ENCODE measurements around the gene CACNA1A. TPM values are rescaled to one million over a fixed set of nuclear protein-coding genes. Genes with fewer than 3 reads are reported as not detected.
"Not testable (repeated sequence)": the region's sequence is repeated elsewhere in the genome, so short reads cannot be mapped to it uniquely, and the experiment has no call there.

The CACNA1A gene
- total RNA-seq, 1 experiment from 2014 or later: not detected

- H3K79me2 ChIP-seq (ENCODE audit: low read length): no peaks in the 10 kb centered on the region
- no peak overlapping the region for H3K4me2 ChIP-seq (ENCODE audit: low read depth, low read length, poor library complexity, severe bottlenecking)
- H2AFZ ChIP-seq (ENCODE audit: low read length): no peak overlapping the region
- no peaks in the 10 kb centered on the region for H3K4me1 ChIP-seq (ENCODE audit: low read length)
- H3K9me3 ChIP-seq (ENCODE audit: low read length): no peaks in the 10 kb centered on the region
- H3K9me2 ChIP-seq (replicated peaks; ENCODE audit: insufficient read depth, low read length): no peaks in the 10 kb centered on the region
- no peak overlapping the region for H3K9ac ChIP-seq (ENCODE audit: low read length)
- no peak for DNase-seq
- H4K20me1 ChIP-seq (ENCODE audit: insufficient read depth, low read depth, low read length): no peaks in the 10 kb centered on the region
- H3K27me3 ChIP-seq (ENCODE audit: low read length): no peaks in the 10 kb centered on the region
- H3K36me3 ChIP-seq (ENCODE audit: insufficient read depth, low read length): no peaks in the 10 kb centered on the region
- H3K4me3 ChIP-seq (ENCODE audit: low read length): no peak overlapping the region
- no peak overlapping the region for H3K27ac ChIP-seq (ENCODE audit: low read length)
These were observed 143.0 kb downstream of the CACNA1A start for GRCh38 chr19:13363245-13363644.

GRCh38 chr19:13362668-13363067 is 143.6 kb downstream of the CACNA1A start:
- H3K9me3 ChIP-seq (ENCODE audit: low read length): no peaks in the 10 kb centered on the region
- no peak overlapping the region for H3K9ac ChIP-seq (ENCODE audit: low read length)
- DNase-seq: no peak
- no peaks in the 10 kb centered on the region for H3K9me2 ChIP-seq (replicated peaks; ENCODE audit: insufficient read depth, low read length)
- no peaks in the 10 kb centered on the region for H4K20me1 ChIP-seq (ENCODE audit: insufficient read depth, low read depth, low read length)
- H3K36me3 ChIP-seq (ENCODE audit: insufficient read depth, low read length): no peaks in the 10 kb centered on the region
- H3K4me3 ChIP-seq (ENCODE audit: low read length): no peak overlapping the region
- no peak overlapping the region for H3K27ac ChIP-seq (ENCODE audit: low read length)
- no peak overlapping the region for H3K4me2 ChIP-seq (ENCODE audit: low read depth, low read length, poor library complexity, severe bottlenecking)
- no peaks in the 10 kb centered on the region for H3K27me3 ChIP-seq (ENCODE audit: low read length)
- H3K4me1 ChIP-seq (ENCODE audit: low read length): no peaks in the 10 kb centered on the region
- no peaks in the 10 kb centered on the region for H3K79me2 ChIP-seq (ENCODE audit: low read length)
- H2AFZ ChIP-seq (ENCODE audit: low read length): no peak overlapping the region

GRCh38 chr19:13361726-13362125 is 144.6 kb downstream of the CACNA1A start:
- H3K79me2 ChIP-seq (ENCODE audit: low read length); H3K9me3 ChIP-seq (ENCODE audit: low read length); H3K4me2 ChIP-seq (ENCODE audit: low read depth, low read length, poor library complexity, severe bottlenecking); H3K27ac ChIP-seq (ENCODE audit: low read length); H3K9ac ChIP-seq (ENCODE audit: low read length); H4K20me1 ChIP-seq (ENCODE audit: insufficient read depth, low read depth, low read length); H3K9me2 ChIP-seq (replicated peaks; ENCODE audit: insufficient read depth, low read length); DNase-seq; H3K27me3 ChIP-seq (ENCODE audit: low read length); H3K36me3 ChIP-seq (ENCODE audit: insufficient read depth, low read length); H3K4me1 ChIP-seq (ENCODE audit: low read length); H3K4me3 ChIP-seq (ENCODE audit: low read length); H2AFZ ChIP-seq (ENCODE audit: low read length): not testable (repeated sequence)

- no peak for DNase-seq
These were observed 149.5 kb downstream of the CACNA1A start for GRCh38 chr19:13356686-13357280.

GRCh38 chr19:13356185-13356584 is 150.1 kb downstream of the CACNA1A start:
- no peak overlapping the region for H3K27ac ChIP-seq (ENCODE audit: low read length)
- no peaks in the 10 kb centered on the region for H4K20me1 ChIP-seq (ENCODE audit: insufficient read depth, low read depth, low read length)
- no peaks in the 10 kb centered on the region for H3K36me3 ChIP-seq (ENCODE audit: insufficient read depth, low read length)
- no peaks in the 10 kb centered on the region for H3K27me3 ChIP-seq (ENCODE audit: low read length)
- no peak overlapping the region for H3K4me2 ChIP-seq (ENCODE audit: low read depth, low read length, poor library complexity, severe bottlenecking)
- no peak for DNase-seq
- H3K4me3 ChIP-seq (ENCODE audit: low read length): no peak overlapping the region
- H3K9me2 ChIP-seq (replicated peaks; ENCODE audit: insufficient read depth, low read length): no peaks in the 10 kb centered on the region
- H2AFZ ChIP-seq (ENCODE audit: low read length): no peak overlapping the region
- no peaks in the 10 kb centered on the region for H3K79me2 ChIP-seq (ENCODE audit: low read length)
- no peaks in the 10 kb centered on the region for H3K4me1 ChIP-seq (ENCODE audit: low read length)
- no peaks in the 10 kb centered on the region for H3K9me3 ChIP-seq (ENCODE audit: low read length)
- H3K9ac ChIP-seq (ENCODE audit: low read length): no peak overlapping the region

More at GRCh38 chr19:13356686-13357280, 149.5 kb downstream of the CACNA1A start:
- Histone ChIP-seq H3K9me3 (ENCODE audit: low read length) (no peaks in the 10 kb centered on the region), H3K4me1 (ENCODE audit: low read length) (no peaks in the 10 kb centered on the region), H3K27ac (ENCODE audit: low read length) (no peak overlapping the region), H3K4me3 (ENCODE audit: low read length) (no peak overlapping the region), H3K27me3 (ENCODE audit: low read length) (no peaks in the 10 kb centered on the region), H3K9ac (ENCODE audit: low read length) (no peak overlapping the region), H3K4me2 (ENCODE audit: low read depth, low read length, poor library complexity, severe bottlenecking) (no peak overlapping the region), H3K36me3 (ENCODE audit: insufficient read depth, low read length) (no peaks in the 10 kb centered on the region), H4K20me1 (ENCODE audit: insufficient read depth, low read depth, low read length) (no peaks in the 10 kb centered on the region), H3K9me2 (replicated peaks; ENCODE audit: insufficient read depth, low read length) (no peaks in the 10 kb centered on the region), H2AFZ (ENCODE audit: low read length) (no peak overlapping the region), H3K79me2 (ENCODE audit: low read length) (no peaks in the 10 kb centered on the region)

- Histone ChIP-seq H3K4me1 (ENCODE audit: low read length) (no peaks in the 10 kb centered on the region), H3K9me2 (replicated peaks; ENCODE audit: insufficient read depth, low read length) (no peaks in the 10 kb centered on the region), H3K79me2 (ENCODE audit: low read length) (no peaks in the 10 kb centered on the region), H3K9me3 (ENCODE audit: low read length) (no peaks in the 10 kb centered on the region), H3K4me3 (ENCODE audit: low read length) (no peak overlapping the region), H3K36me3 (ENCODE audit: insufficient read depth, low read length) (no peaks in the 10 kb centered on the region), H3K4me2 (ENCODE audit: low read depth, low read length, poor library complexity, severe bottlenecking) (no peak overlapping the region), H3K9ac (ENCODE audit: low read length) (no peak overlapping the region), H3K27me3 (ENCODE audit: low read length) (no peaks in the 10 kb centered on the region; the same call in 1 of the 2 replicates), H2AFZ (ENCODE audit: low read length) (no peak overlapping the region), H4K20me1 (ENCODE audit: insufficient read depth, low read depth, low read length) (no peaks in the 10 kb centered on the region), H3K27ac (ENCODE audit: low read length) (no peak overlapping the region)
- no peak for DNase-seq
These were observed 150.9 kb downstream of the CACNA1A start for GRCh38 chr19:13355356-13355755.

GRCh38 chr19:13353625-13354024 is 152.7 kb downstream of the CACNA1A start:
- H3K4me1 ChIP-seq (ENCODE audit: low read length): no peaks in the 10 kb centered on the region
- no peak overlapping the region for H3K27ac ChIP-seq (ENCODE audit: low read length)
- no peaks in the 10 kb centered on the region for H4K20me1 ChIP-seq (ENCODE audit: insufficient read depth, low read depth, low read length)
- no peak overlapping the region for H3K4me3 ChIP-seq (ENCODE audit: low read length)
- no peaks in the 10 kb centered on the region for H3K9me2 ChIP-seq (replicated peaks; ENCODE audit: insufficient read depth, low read length)
- no peaks in the 10 kb centered on the region for H3K36me3 ChIP-seq (ENCODE audit: insufficient read depth, low read length)
- H2AFZ ChIP-seq (ENCODE audit: low read length): no peak overlapping the region
- no peak overlapping the region for H3K4me2 ChIP-seq (ENCODE audit: low read depth, low read length, poor library complexity, severe bottlenecking)
- H3K9me3 ChIP-seq (ENCODE audit: low read length): no peaks in the 10 kb centered on the region
- H3K79me2 ChIP-seq (ENCODE audit: low read length): no peaks in the 10 kb centered on the region
- no peaks in the 10 kb centered on the region; the same call in 1 of the 2 replicates for H3K27me3 ChIP-seq (ENCODE audit: low read length)
- DNase-seq: no peak
- H3K9ac ChIP-seq (ENCODE audit: low read length): no peak overlapping the region

GRCh38 chr19:13350759-13351158 is 155.5 kb downstream of the CACNA1A start:
- no peaks in the 10 kb centered on the region for H3K4me1 ChIP-seq (ENCODE audit: low read length)
- no peak overlapping the region for H3K4me2 ChIP-seq (ENCODE audit: low read depth, low read length, poor library complexity, severe bottlenecking)
- DNase-seq: no peak
- no peak overlapping the region for H3K4me3 ChIP-seq (ENCODE audit: low read length)
- no peak overlapping the region for H3K9ac ChIP-seq (ENCODE audit: low read length)
- H3K9me3 ChIP-seq (ENCODE audit: low read length): no peaks in the 10 kb centered on the region
- no peaks in the 10 kb centered on the region for H4K20me1 ChIP-seq (ENCODE audit: insufficient read depth, low read depth, low read length)
- H2AFZ ChIP-seq (ENCODE audit: low read length): no peak overlapping the region
- no peaks in the 10 kb centered on the region for H3K79me2 ChIP-seq (ENCODE audit: low read length)
- no peaks in the 10 kb centered on the region; the same call in 1 of the 2 replicates for H3K27me3 ChIP-seq (ENCODE audit: low read length)
- H3K27ac ChIP-seq (ENCODE audit: low read length): no peak overlapping the region
- no peaks in the 10 kb centered on the region for H3K9me2 ChIP-seq (replicated peaks; ENCODE audit: insufficient read depth, low read length)
- H3K36me3 ChIP-seq (ENCODE audit: insufficient read depth, low read length): no peaks in the 10 kb centered on the region
